Endodermal cell (in vitro differentiated cells): ENCODE measurements around the gene CSNK1D. TPM values are rescaled to one million over a fixed set of nuclear protein-coding genes. Genes with fewer than 3 reads are reported as not detected.

Source experiments
- DNase-seq: peaks from one replicate; pipeline ENCODE4 v3.0.0-alpha.2; 2017
- H3K27ac ChIP-seq: 2 replicates; pipeline ENCODE4 v1.5.1; 2013; ENCODE audit warnings: mild to moderate bottlenecking, low read depth, low read length, moderate library complexity
- H3K27me3 ChIP-seq: 2 replicates; pipeline ENCODE4 v1.6.1; 2013; ENCODE audit warnings: mild to moderate bottlenecking, low read length, moderate library complexity; ENCODE audit not compliant: insufficient read depth, control insufficient read depth, poor library complexity, severe bottlenecking
- H3K36me3 ChIP-seq: 2 replicates; pipeline ENCODE4 v1.7.0; 2013; ENCODE audit warnings: mild to moderate bottlenecking, low read length, moderate library complexity; ENCODE audit not compliant: control insufficient read depth, insufficient read depth
- H3K4me1 ChIP-seq: one replicate; pipeline ENCODE4 v1.7.0; 2013; ENCODE audit warnings: low read length; ENCODE audit not compliant: control insufficient read depth, insufficient read depth
- H3K4me3 ChIP-seq: 2 replicates; pipeline ENCODE4 v1.5.1; 2013; ENCODE audit warnings: mild to moderate bottlenecking, low read length, moderate library complexity
- H3K9ac ChIP-seq: 2 replicates; pipeline ENCODE4 v1.6.1; 2013; ENCODE audit warnings: mild to moderate bottlenecking, low read length, moderate library complexity; ENCODE audit not compliant: poor library complexity, severe bottlenecking; ENCODE audit errors: extremely low read depth
- H3K9me3 ChIP-seq: 2 replicates; pipeline ENCODE4 v1.6.1; 2013; ENCODE audit warnings: mild to moderate bottlenecking, low read length, moderate library complexity; ENCODE audit not compliant: control insufficient read depth
- H3K27ac Mint-ChIP-seq: 2 replicates; pipeline ENCODE4 v1.8.0; 2020; ENCODE audit warnings: mixed read lengths
- H3K27me3 Mint-ChIP-seq: 2 replicates; pipeline ENCODE4 v1.8.0; 2021; ENCODE audit warnings: mild to moderate bottlenecking, mixed read lengths; ENCODE audit not compliant: insufficient read depth
- H3K36me3 Mint-ChIP-seq: 2 replicates; pipeline ENCODE4 v1.8.0; 2020; ENCODE audit warnings: low read depth, mixed read lengths
- H3K4me1 Mint-ChIP-seq: 2 replicates; pipeline ENCODE4 v1.8.0; 2020; ENCODE audit warnings: mixed read lengths
- H3K4me3 Mint-ChIP-seq: 2 replicates; pipeline ENCODE4 v1.8.0; 2020; ENCODE audit warnings: mild to moderate bottlenecking, moderate library complexity, mixed read lengths
- H3K9me3 Mint-ChIP-seq: 2 replicates; pipeline ENCODE4 v1.8.0; 2020; ENCODE audit warnings: mild to moderate bottlenecking, mixed read lengths
- WGBS, 2 experiments: methylation state at CpG; one replicate each; pipeline versions ENCODE4 v1.1.5 to v1.1.7; 2013; ENCODE audit warnings: missing lambda C conversion rate in 2 of 2, mixed read lengths in 1 of 2; ENCODE audit not compliant: insufficient coverage in 1 of 2, insufficient read length in 1 of 2; 5-methylcytosine and 5-hydroxymethylcytosine counted together
- total RNA-seq, 2 donors: library from RNA; stranded (reverse); fragmentation: NEBNext Ultra II Directional in 1 of 2; extraction: Animal tissue kit (Norgen Biotek cat#: 25700) in 1 of 2; gene quantifications; 2 replicates in 1 of 2; 3 replicates in 1 of 2; pipeline ENCODE4 v1.2.1, GENCODE V29; 2021
- TF ChIP-seq, protein P1 (sequence below): fragments of 200-600 bp; sonication (generic); conservative IDR thresholded peaks from 2 replicates; pipeline ENCODE4 v1.5.0; 2021; ENCODE audit warnings: antibody characterized with exemption, mild to moderate bottlenecking

Gene CSNK1D
- total RNA-seq, 2 donors from 2014 or later, result 104 to 143 TPM

DNA sequence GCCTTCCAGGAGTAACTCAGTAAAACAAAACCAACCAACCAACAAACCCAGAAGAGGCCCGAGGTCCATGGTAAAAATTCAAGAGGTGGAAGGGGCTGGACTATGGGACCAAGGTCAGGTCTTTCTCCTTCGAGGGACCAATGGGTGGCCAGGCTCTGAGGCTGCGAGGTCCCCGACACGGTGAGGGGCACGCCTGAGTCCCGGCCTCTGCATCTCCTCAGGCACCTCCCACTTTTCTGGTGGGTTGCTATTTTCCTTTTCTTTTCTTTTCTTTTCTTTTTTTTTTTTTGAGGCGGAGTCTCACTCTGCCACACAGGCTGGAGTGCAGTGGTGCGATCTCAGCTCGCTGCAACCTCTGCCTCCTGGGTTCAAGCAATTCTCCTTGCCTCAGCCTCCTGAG is 26.0 kb upstream of the CSNK1D start:
- Histone ChIP-seq H3K4me3 (no peak overlapping the region), H3K9ac (no peak overlapping the region), H3K36me3 (no peaks in the 10 kb centered on the region), H3K9me3 (no peaks in the 10 kb centered on the region), H3K4me1 (no peaks in the 10 kb centered on the region), H3K27me3 (no peaks in the 10 kb centered on the region), H3K27ac (no peak overlapping the region)
- H3K36me3 Mint-ChIP-seq, result no peaks in the 10 kb centered on the region
- no peaks in the 10 kb centered on the region for H3K9me3 Mint-ChIP-seq
- DNase-seq, result no peak
- TF ChIP-seq, protein P1, sequence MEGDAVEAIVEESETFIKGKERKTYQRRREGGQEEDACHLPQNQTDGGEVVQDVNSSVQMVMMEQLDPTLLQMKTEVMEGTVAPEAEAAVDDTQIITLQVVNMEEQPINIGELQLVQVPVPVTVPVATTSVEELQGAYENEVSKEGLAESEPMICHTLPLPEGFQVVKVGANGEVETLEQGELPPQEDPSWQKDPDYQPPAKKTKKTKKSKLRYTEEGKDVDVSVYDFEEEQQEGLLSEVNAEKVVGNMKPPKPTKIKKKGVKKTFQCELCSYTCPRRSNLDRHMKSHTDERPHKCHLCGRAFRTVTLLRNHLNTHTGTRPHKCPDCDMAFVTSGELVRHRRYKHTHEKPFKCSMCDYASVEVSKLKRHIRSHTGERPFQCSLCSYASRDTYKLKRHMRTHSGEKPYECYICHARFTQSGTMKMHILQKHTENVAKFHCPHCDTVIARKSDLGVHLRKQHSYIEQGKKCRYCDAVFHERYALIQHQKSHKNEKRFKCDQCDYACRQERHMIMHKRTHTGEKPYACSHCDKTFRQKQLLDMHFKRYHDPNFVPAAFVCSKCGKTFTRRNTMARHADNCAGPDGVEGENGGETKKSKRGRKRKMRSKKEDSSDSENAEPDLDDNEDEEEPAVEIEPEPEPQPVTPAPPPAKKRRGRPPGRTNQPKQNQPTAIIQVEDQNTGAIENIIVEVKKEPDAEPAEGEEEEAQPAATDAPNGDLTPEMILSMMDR, result no peak
- 80 to 86% methylated on average over 9 to 10 of the region's 10 CpGs for WGBS, 2 experiments
- peaks cover 21% of the 10 kb centered on the region for H3K27me3 Mint-ChIP-seq
- H3K27ac Mint-ChIP-seq, result no peak overlapping the region
- peaks cover 3% of the 10 kb centered on the region for H3K4me1 Mint-ChIP-seq
- no peak overlapping the region for H3K4me3 Mint-ChIP-seq

DNA sequence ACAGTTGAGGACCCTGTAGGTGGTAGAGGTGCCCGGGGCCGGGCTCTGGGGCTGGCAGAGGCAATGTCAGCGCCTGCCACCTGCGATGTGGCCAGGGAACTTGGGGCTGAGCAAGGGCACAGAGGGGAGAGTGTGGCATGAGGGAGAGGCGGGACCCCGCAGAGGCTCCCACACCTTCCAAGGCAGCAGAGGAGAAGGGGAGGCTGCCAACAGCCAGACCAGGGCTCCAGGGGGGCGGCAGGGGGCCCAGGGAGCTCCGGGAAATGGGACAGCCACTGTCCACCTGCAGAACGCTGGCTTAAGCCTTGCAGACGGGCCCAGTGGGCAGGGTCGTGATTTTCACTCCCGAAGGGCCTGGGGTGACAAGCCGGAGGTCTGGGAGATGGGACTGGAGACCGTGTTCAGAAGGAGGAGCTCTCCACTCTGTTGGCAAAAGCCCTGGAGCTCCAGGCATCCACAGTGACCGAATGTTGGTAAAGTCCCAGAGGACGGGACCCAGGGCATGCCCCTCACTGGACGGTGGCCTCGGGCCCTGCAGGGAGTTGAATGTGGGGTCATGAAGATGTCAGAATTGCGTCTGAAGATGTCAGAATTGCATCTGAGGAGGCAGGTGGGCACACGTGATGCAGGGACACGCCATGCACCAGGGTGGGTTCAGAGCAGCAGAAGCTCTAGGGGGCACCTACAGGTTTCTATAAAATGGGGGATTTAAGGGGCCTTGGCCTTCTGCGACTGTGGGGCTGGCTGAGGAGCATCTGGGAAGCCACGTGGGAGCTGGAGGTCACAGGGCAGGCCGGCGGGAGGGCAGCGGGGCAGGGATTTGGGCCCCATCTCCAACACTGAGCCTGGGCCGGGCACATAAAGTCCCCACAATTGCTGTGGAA is 25.3 kb upstream of the CSNK1D start:
- H3K36me3 Mint-ChIP-seq, result no peaks in the 10 kb centered on the region
- H3K4me1 ChIP-seq, result no peaks in the 10 kb centered on the region
- no peaks in the 10 kb centered on the region for H3K27me3 ChIP-seq
- no peaks in the 10 kb centered on the region for H3K36me3 ChIP-seq
- WGBS, 2 experiments, result 89 to 92% methylated on average over 18 to 27 of the region's 27 CpGs
- H3K27ac ChIP-seq, result no peak overlapping the region
- no peak overlapping the region for H3K4me3 Mint-ChIP-seq
- no peak for DNase-seq
- peaks cover 5% of the 10 kb centered on the region for H3K4me1 Mint-ChIP-seq
- peaks cover 23% of the 10 kb centered on the region for H3K27me3 Mint-ChIP-seq
- H3K4me3 ChIP-seq, result no peak overlapping the region
- H3K9ac ChIP-seq, result no peak overlapping the region
- TF ChIP-seq, protein P1, result no peak
- H3K27ac Mint-ChIP-seq, result no peak overlapping the region
- H3K9me3 Mint-ChIP-seq, result no peaks in the 10 kb centered on the region
- H3K9me3 ChIP-seq, result no peaks in the 10 kb centered on the region

DNA sequence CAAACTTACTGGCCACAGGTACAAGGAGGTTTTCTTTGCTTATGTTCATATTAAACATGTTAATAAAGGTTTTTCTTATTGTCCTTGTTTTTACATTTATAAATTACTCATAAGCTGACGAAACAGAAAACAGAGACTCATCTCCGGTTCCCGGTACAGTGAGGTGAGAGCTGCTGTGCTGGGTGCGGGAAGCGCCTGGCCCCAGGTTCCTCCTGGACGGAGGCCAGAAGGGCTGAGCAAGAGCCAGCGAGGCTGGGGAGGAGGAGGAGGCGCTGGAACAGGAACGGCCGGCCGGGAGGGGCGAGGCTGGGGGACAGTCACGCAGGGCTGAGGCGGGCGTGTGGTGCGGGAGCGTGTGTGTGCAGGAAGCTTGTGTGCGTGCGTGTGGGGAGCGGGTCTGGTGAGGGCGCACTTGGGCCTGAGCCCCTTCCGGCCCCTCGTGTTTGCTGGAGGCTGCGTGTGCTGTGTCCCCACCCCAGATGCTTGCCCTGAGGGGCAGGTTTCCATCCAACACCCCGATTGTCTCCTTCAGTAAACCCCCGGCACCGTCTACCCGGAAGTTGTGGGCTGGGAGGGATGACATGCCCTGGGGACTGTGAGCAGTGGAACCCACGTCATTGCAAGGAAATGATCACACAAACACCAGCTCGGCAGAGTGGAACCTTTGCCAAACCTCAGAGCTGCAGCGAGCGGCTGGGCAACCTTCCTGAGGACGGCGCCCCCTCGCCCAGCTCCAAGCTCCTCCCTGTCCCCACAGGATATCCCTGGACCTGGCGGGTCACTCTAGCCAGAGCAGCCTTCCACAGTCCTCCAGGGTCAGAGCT is 24.4 kb upstream of the CSNK1D start:
- Mint-ChIP-seq H3K36me3 (no peaks in the 10 kb centered on the region), H3K27me3 (peaks cover 23% of the 10 kb centered on the region), H3K4me3 (no peak overlapping the region), H3K27ac (no peak overlapping the region), H3K9me3 (no peaks in the 10 kb centered on the region), H3K4me1 (peaks cover 8% of the 10 kb centered on the region)
- Histone ChIP-seq H3K27ac (no peak overlapping the region), H3K9me3 (no peaks in the 10 kb centered on the region), H3K4me3 (no peak overlapping the region), H3K36me3 (no peaks in the 10 kb centered on the region), H3K9ac (no peak overlapping the region), H3K27me3 (no peaks in the 10 kb centered on the region), H3K4me1 (no peaks in the 10 kb centered on the region)
- TF ChIP-seq, protein P1, result no peak
- DNase-seq, result peak; percentile 59
- WGBS, 2 experiments, result 87 to 88% methylated on average over 17 to 36 of the region's 36 CpGs
